ENCODE results near the gene EPN1.
"Not testable (repeated sequence)": the region's sequence is repeated elsewhere in the genome, so short reads cannot be mapped to it uniquely, and the experiment has no call there.

Gene EPN1

DNA sequence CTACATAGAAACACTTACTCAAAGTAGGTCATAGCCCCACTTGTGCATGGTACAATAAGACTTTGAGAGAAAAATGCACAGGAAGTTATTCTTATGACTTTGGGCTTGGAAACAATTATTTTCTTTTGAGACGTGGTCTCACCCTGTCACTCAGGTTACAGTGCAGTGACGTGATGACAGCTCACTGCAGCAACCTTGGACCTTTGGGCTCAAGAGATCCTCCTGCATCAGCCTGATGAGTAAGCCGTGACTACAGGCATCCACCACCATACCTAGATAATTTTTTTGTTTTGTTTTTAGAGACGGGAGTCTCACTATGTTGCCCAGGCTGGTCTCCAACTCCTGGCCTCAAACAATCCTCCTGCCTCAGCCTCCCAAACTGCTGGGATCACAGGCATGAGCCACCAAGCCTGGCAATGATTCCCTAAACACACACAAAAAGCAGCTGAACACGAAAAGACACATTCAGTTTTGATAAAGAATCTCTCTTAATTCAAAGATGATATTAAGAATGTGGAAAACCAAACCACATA lies 45.3 kb downstream of the EPN1 start:
- no peak for DNase-seq (ENCODE audit: low spot score)

DNA sequence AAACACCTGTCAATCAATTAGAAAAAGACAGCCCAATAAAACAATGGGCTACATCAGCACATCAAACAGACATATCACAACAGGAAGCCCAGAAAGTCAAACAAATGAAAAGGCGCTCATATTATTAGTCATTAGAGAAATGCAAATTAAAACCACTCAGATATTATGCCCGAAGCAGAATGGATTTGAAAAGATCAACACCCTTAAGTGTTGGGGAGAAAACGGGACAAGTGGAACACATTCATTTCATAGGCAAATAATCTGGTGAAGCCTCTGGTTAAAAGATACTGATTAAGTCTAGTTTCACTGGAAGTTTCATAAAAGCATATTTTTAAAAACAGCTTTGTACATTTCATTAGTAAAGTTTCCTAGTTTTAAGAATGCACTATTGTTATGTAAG lies 45.8 kb downstream of the EPN1 start:
- no peak for DNase-seq (ENCODE audit: low spot score)

DNA sequence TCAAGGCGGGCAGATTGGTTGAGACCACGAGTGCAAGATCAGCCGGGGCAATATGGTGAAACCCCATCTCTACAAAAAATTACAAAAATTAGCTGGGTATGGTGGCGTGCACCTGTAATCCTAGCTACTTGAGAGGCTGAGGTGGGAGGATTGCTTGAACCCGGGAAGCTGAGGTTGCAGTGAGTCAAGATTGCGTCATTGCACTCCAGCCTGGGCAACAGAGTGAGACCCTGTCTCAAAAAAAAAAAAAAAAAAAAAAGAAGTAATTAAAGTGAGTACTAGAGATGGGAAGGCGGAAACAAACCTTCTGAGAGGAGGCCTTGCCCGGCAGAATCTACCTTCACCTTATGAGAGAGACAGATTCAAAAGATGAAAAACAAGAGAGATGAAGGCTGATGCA lies 48.5 kb downstream of the EPN1 start:
- DNase-seq (ENCODE audit: low spot score): no peak

DNA sequence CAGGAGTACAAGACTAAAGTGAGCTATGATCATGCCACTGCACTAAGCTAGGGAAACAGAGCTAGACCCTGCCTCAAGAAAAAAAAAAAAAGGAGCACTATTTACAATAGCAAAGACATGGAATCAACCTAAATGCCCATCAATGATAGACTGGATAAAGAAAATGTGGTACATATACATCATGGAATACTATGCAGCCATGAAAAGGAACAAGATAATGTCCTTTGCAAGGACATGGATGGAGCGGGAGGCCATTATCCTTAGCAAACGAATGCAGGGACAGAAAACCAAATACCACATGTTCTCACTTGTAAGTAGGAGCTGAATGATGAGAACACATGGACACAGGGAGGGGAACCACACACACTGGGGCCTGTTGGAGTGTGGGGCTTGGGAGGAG lies 55.4 kb downstream of the EPN1 start:
- DNase-seq (ENCODE audit: low spot score): not testable (repeated sequence)

DNA sequence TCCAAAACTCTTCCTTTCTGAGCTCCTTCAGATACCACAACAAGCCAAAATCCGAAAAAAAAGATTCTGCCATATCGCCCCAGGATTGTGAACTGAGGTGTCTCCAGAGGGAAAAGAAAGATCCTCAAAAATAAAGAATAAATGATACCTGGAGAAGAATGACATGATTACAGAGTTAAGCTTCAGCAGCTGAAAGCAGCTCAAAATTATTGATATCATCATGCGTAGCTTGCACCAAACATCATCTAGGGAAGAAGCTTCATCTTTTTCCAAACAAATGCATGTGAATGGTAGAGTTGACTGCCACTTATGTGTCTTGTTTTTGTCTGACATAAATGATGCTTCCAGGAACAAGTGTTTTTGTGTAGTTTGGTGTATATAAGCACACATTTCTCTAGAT lies 63.3 kb downstream of the EPN1 start, which contains the start of gene NLRP9:
Gene NLRP9 (minus strand): TSS at position 101 of the 400 bp plus-strand sequence. CDS start 28 bp downstream, at position 73.
- no peak for DNase-seq (ENCODE audit: low spot score)

DNA sequence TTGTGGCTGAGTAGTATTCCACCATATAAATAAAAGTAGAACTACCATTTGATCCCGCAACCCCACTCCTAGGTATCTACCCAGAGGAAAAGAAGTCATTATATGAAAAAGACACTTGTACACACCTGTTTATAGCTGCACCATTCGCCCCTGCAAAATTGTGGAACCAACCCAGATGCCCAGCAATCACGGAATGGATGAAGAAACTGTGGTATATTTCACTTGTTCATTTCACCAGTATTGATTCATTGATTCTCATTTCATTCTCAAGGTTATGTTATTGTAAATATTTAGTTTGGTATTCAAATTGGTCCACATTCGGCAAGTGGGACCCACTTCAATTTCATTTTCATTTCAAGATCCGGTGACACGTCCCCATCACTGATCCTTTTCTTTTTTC lies 75.7 kb downstream of the EPN1 start:
- no peak for DNase-seq (ENCODE audit: low spot score)

DNA sequence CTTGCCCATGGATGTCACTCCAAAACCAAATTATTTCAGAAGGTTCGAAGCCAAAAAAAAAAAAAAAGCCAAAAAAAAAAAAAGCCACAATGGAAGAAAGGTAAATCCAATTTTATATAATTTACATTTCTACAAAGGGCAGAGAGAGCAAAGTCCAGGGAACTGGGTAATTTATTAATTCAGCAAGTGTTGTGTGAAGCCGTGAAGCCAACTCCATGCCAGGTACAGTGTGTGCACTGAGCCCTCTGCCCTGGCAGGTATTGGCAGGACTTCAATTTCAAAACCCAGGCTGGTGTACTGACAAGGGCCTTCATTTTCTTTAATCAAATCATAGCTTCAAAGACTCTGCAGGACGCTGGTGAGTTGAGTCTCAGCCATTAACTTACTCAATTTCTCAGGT lies 78.4 kb downstream of the EPN1 start:
- no peak for DNase-seq (ENCODE audit: low spot score)

DNA sequence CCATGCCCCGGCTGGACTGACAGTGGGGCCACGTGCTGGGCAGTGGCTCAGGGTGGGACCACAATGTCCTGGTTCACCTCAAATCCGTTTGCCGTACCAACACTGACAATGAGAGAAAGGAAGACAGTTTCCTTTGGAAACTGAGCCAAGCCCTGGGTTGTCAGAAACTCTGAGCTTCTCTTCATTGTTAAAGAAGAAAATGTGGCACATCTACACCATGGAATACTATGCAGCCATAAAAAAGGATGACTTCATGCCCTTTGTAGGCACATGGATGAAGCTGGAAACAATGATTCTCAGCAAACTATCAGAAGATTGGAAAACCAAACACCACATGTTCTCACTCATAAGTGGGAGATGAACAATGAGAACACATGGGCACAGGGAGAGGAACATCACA lies 81.8 kb downstream of the EPN1 start:
- not testable (repeated sequence) for DNase-seq (ENCODE audit: low spot score)

DNA sequence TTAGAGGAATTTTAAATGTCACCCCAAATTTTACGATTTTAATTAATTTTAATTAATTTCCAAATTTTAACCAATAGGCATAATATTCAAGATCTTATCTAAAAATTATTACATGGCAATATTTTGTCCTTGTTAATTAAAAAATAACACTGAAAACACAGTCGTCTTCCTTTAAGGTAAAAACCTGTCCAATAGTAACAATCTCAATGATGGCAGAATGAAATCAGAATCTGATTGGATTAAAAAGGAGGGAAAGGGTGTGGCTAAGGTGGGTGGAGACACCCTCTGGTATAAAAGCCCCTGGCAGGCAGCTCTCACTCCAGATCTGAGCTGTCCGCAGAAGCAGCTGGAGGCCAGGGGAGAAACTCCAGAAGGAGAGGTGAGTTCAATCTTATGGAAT lies 83.8 kb downstream of the EPN1 start, which contains the start of gene RFPL4A:
Gene RFPL4A (plus strand): TSS at position 301 of the 400 bp plus-strand sequence. CDS start 2,704 bp downstream, outside the sequence.
- DNase-seq (ENCODE audit: low spot score): not testable (repeated sequence)

Data from pons (tissue), 1 donor.